M059J (cell line): ENCODE data around the gene BPIFB3. TPM values are rescaled to one million over a fixed set of nuclear protein-coding genes. Genes with fewer than 3 reads are reported as not detected.
A peak's percentile ranks its signal among the peaks of the same experiment; 100 is the strongest.
"Not testable (repeated sequence)": the region's sequence is repeated elsewhere in the genome, so short reads cannot be mapped to it uniquely, and the experiment has no call there.

Experiments used
- DNase-seq: peaks from one replicate; pipeline ENCODE4 v3.0.0-alpha.2; 2012; ENCODE audit warnings: low read depth
- total RNA-seq: library from RNA; depleted of rRNA; stranded (reverse); fragments of >200 nt; shearing (Covaris generic); gene quantifications from 2 replicates; pipeline ENCODE4 v1.2.3, GENCODE V29; 2014; rRNA removed

Gene BPIFB3
- total RNA-seq, 1 experiment from 2014 or later = not detected

GRCh38 chr20:33113387-33113908, 59.7 kb downstream of the BPIFB3 start:
- DNase-seq = no peak

GRCh38 chr20:33115501-33115900, 61.8 kb downstream of the BPIFB3 start:
- DNase-seq = not testable (repeated sequence)

DNA sequence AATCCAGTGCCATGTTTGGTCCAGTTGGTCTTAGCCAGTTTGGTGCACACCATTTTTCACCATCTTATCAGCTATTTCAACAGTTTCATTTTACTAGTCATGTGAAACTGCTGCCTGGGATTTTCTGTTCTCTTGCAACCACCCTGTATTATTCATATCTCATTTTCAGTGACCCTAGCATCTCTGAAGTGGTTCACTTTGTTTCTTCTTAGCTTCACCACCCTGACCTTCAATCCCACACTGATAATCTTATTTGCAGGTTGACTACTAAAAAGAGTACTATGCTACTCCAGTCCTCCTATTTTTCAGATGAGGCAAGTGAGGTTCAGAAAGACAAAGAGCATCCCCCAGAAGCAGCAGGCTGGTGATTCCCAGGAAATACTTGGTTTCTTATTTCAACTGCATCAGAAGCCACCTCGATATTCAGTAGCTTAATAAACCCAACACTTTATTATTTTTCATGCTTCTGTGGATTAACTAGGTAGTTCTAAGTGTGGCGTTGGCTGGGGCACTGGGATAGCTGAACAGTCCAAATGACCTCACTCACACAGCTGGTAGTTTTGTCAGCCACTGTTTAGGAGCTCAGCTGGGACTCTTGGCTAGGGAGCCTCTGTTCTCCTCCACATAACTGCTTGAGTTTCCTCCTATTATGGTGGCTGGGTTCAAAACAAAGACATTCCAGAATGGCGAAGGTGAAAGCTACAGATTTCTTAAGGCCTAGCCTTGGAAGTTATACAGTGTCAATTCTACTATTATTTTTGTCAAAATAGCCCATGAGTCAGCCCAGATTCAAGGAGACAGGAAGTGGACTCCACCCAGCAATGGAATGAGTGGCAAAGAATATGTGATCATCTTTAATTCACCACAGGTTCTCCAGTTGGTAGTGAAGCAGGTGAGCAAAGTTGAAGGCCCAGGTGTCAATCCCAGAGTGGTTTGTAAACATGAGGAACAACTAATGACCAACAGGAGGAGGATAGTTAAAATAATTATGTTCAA, 66.3 kb downstream of the BPIFB3 start:
- DNase-seq = peak; percentile 28

DNA sequence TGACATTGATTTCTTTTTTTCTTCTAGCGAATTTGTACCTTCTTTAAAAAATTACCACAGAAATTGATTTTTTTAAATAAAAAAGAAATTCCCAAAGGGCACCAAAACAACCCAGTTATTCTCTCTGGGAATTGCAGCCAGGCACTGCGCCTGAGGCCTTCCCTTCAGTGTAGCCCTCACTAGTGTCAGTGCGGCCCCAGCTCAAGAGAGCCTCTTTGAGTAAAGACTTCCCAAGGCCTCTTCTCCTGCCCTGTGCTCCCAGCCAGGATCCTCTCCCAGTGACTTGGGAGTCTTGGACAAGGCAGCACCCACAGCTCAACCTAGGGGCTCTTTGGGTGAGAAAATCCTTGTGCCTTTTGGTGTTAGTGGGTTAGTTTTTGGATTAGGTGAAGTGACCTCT, 67.2 kb downstream of the BPIFB3 start:
- no peak for DNase-seq

DNA sequence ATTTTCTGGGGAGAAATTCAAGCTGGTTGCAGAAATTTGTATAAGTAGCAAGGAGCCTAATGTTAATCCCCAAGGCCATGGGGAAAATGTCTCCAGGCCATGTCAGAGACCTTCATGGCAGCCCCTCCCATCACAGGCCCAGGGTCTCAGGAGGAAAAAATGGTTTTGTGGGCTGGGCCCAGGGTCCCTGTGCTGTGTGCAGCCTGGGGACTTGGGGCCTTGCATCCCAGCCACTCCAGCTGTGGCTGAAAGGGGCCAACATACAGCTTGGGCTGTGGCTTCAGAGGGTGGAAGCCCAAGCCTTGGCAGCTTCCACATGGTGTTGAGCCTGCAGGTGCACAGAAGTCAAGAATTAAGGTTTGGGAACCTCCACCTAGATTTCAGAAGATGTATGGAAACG, 68.6 kb downstream of the BPIFB3 start:
- DNase-seq = not testable (repeated sequence)

Other genes starting within 250 kb of the BPIFB3 start
- 216 and 278 TPM in 2 replicates for gene MAPRE1, start 233.9 kb upstream of the BPIFB3 start, total RNA-seq
- not detected in 2 replicates for gene EFCAB8, start 195.0 kb upstream of the BPIFB3 start, total RNA-seq
- gene SUN5, start 49.5 kb upstream of the BPIFB3 start, total RNA-seq = not detected in 2 replicates
- not detected in 2 replicates for gene BPIFB2, start 46.2 kb upstream of the BPIFB3 start, total RNA-seq
- not detected in 2 replicates for gene BPIFB6, start 22.3 kb upstream of the BPIFB3 start, total RNA-seq
- not detected in 2 replicates for gene BPIFB4, start 25.7 kb downstream of the BPIFB3 start, total RNA-seq
- gene BPIFA2, start 114.3 kb downstream of the BPIFB3 start, total RNA-seq = not detected in 2 replicates
- gene BPIFA3, start 163.4 kb downstream of the BPIFB3 start, total RNA-seq = not detected in 2 replicates
- not detected in 2 replicates for gene BPIFA1, start 182.1 kb downstream of the BPIFB3 start, total RNA-seq
- not detected in 2 replicates for gene BPIFB1, start 229.3 kb downstream of the BPIFB3 start, total RNA-seq